Measurements from ENCODE around the gene ANKRD22. TPM values are rescaled to one million over a fixed set of nuclear protein-coding genes. Genes with fewer than 3 reads are reported as not detected.

Gene ANKRD22
- total RNA-seq, 2 donors from 2014 or later, result 26.6 to 28.2 TPM

DNA sequence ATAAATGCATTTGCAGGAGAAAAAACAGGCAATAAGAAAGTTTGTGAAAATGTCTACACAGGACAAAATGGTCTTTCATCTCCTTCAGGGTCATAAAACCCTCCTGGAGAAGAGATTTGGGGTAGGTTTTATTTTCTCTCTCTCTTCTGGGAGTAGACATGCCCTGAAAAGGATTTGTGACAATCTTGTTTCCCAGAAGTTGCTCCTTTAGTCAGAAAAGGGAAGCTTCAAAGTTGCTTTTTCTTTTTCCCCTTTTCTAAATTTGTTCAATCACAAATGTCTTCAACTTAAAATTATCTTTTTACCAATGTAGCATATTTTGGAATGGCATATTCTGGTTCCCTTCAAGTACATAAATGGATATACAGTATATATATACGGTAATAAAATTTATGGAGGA is 9.4 kb upstream of the ANKRD22 start:
- Histone ChIP-seq H3K4me1 (no peaks in the 10 kb centered on the region), H3K4me3 (no peak overlapping the region), H3K9me3 (no peaks in the 10 kb centered on the region), H3K27ac (no peak overlapping the region), H3K27me3 (no peaks in the 10 kb centered on the region), H3K36me3 (no peaks in the 10 kb centered on the region), H3K9ac (ENCODE audit: low read depth in 2 of 2, low read length in 2 of 2) (no peak overlapping the region)
- no peak for DNase-seq
- TF ChIP-seq, protein P1, sequence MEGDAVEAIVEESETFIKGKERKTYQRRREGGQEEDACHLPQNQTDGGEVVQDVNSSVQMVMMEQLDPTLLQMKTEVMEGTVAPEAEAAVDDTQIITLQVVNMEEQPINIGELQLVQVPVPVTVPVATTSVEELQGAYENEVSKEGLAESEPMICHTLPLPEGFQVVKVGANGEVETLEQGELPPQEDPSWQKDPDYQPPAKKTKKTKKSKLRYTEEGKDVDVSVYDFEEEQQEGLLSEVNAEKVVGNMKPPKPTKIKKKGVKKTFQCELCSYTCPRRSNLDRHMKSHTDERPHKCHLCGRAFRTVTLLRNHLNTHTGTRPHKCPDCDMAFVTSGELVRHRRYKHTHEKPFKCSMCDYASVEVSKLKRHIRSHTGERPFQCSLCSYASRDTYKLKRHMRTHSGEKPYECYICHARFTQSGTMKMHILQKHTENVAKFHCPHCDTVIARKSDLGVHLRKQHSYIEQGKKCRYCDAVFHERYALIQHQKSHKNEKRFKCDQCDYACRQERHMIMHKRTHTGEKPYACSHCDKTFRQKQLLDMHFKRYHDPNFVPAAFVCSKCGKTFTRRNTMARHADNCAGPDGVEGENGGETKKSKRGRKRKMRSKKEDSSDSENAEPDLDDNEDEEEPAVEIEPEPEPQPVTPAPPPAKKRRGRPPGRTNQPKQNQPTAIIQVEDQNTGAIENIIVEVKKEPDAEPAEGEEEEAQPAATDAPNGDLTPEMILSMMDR (IDR thresholded peaks at IDR 0.05), result no peak
- intact Hi-C loops (cut with DNase I), result no loop called here

DNA sequence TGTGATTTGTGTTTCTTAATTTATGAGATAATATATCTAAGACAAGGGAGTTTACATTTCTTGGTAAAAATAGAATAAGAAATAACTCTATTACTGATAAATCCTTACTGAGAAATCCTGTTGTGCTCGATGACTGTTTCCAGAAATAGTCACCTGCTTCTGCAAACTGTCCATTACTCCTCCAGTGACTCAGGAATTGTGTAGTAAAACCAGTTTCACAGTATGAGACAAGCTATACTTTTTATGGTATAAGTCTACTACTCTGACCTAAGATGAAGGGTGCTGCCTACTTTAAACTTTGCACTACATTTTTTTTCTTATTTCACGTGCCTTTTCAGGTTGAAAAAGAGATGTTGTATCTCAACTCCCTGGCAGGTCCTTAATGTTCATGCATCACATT is 6.8 kb upstream of the ANKRD22 start:
- TF ChIP-seq, protein P1 (IDR thresholded peaks at IDR 0.05), result no peak
- peak overlapping the region; percentile 28 for H3K27ac ChIP-seq

DNA sequence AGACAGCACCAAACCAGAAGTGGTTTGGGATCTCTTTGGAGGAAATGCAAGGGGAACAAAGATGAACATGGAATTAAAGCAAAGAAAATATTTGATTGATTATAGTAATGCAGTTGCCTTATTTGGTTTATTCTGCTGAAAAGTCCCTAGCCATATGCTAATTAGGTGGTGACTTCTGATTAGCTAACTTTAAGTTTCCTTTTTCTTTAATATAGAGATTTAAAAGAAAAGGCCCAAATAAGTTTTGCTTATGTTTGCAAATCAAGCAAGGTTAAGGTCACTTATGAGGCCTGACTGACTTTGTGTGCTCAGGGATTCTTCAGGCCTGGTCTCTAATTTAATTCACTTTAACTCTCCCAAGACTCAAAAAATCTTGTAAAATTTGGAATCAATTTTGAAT is 6.2 kb upstream of the ANKRD22 start:
- Histone ChIP-seq H3K27ac (peak overlapping the region; percentile 28), H3K9ac (ENCODE audit: low read depth in 2 of 2, low read length in 2 of 2) (no peak overlapping the region), H3K4me3 (no peak overlapping the region), H3K9me3 (no peaks in the 10 kb centered on the region), H3K4me1 (peaks cover 5% of the 10 kb centered on the region), H3K36me3 (no peaks in the 10 kb centered on the region), H3K27me3 (no peaks in the 10 kb centered on the region)
- intact Hi-C loops (cut with DNase I), result no loop called here
- DNase-seq, result no peak
- TF ChIP-seq, protein P1 (IDR thresholded peaks at IDR 0.05), result no peak

More for the DNA sequence above, 6.8 kb upstream of the ANKRD22 start:
- Histone ChIP-seq H3K9me3 (no peaks in the 10 kb centered on the region), H3K27me3 (no peaks in the 10 kb centered on the region), H3K9ac (ENCODE audit: low read depth in 2 of 2, low read length in 2 of 2) (no peak overlapping the region), H3K4me3 (no peak overlapping the region), H3K4me1 (no peaks in the 10 kb centered on the region), H3K36me3 (no peaks in the 10 kb centered on the region)
- DNase-seq, result no peak
- intact Hi-C loops (cut with DNase I), result no loop called here

DNA sequence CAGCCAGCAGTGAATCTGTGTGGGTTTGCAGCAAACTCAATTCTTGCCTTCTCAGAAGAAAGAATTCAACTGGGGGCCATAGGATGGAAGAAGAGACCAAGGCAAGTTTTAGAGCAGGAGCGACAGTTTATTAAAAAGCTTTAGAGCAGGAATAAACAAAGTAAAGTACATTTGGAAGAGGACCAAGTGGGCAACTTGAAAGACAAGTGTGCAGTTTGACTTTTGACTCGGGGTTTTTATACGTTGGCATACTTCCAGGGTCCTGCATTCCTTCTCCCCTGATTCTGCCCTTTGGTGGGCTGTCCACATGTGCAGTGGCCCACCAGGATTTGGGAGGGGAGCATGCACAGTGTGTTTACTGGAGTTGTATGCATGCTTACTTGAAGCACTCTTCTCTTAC is 3.0 kb upstream of the ANKRD22 start:
- H3K9ac ChIP-seq (ENCODE audit: low read depth in 2 of 2, low read length in 2 of 2), result no peak overlapping the region
- intact Hi-C loops (cut with DNase I), result no loop called here
- no peaks in the 10 kb centered on the region for H3K36me3 ChIP-seq
- H3K27ac ChIP-seq, result no peak overlapping the region
- H3K9me3 ChIP-seq, result no peaks in the 10 kb centered on the region
- peaks cover 6% of the 10 kb centered on the region for H3K4me1 ChIP-seq
- no peak overlapping the region for H3K4me3 ChIP-seq
- DNase-seq, result no peak
- TF ChIP-seq, protein P1 (IDR thresholded peaks at IDR 0.05), result no peak
- H3K27me3 ChIP-seq, result no peaks in the 10 kb centered on the region

DNA sequence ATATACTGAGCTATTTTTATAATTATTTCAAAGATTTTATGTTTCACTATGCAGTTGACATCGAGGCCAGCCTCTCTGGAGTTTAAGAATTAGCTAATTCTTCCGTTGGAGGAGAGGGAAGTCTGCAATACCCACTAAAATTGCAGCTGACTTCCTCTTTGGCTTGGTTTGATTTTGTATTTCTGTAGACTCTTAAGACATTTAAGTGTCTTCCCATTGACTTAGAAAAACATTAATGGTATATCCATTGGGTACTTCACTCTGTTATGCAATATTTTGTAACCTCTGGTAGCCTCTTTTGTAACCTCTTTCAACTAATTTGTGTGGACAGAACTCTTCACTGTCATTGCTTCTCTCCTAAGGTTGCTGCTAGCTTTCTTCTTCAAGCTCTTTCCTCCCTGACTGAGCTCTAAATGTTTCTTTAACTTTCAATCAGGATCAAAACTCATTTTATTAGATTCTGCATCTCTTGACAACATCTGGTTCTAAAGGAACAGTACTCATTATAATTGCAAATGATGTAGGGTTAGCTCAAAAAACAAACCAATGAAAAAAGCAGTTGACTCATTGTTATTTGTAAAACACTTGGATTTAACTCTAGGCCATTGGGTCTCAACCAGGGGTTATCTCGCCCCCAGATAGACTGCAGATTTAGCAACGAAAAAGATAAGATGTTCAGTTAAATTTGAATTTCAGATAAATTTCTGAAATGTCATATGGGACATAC is 1.7 kb upstream of the ANKRD22 start:
- H3K9me3 ChIP-seq, result no peaks in the 10 kb centered on the region
- peak overlapping the region; percentile 78 for H3K27ac ChIP-seq
- peaks cover 6% of the 10 kb centered on the region for H3K4me1 ChIP-seq
- TF ChIP-seq, protein P1 (IDR thresholded peaks at IDR 0.05), result no peak
- no peak overlapping the region for H3K4me3 ChIP-seq
- H3K27me3 ChIP-seq, result no peaks in the 10 kb centered on the region
- H3K9ac ChIP-seq (ENCODE audit: low read depth in 2 of 2, low read length in 2 of 2), result no peak overlapping the region
- no peaks in the 10 kb centered on the region for H3K36me3 ChIP-seq
- intact Hi-C loops (cut with DNase I), result no loop called here
- DNase-seq, result no peak
